BJ (cell line): ENCODE data around the gene TXNDC2. TPM values are rescaled to one million over a fixed set of nuclear protein-coding genes. Genes with fewer than 3 reads are reported as not detected.

Source experiments
- CTCF ChIA-PET: fragments of 350-600 bp; formaldehyde crosslinking; extraction: SDS; loops from one replicate; lab custom pipeline; 2021; ENCODE audit warnings: antibody characterized with exemption, inconsistent platforms; lab: Yijun Ruan, JAX
- POLR2A ChIA-PET: fragments of 300-600 bp; sonication (Branson Sonifier 250); formaldehyde crosslinking; extraction: SDS; loops from one replicate; lab custom pipeline; 2021; ENCODE audit warnings: antibody characterized with exemption; lab: Charles Lee
- DNase-seq: peaks from one replicate; pipeline ENCODE4 v3.0.0-alpha.2; 2011; ENCODE audit warnings: low read depth
- H3K27me3 ChIP-seq: 2 replicates; pipeline ENCODE4 v1.6.0; 2011; ENCODE audit warnings: low read length; ENCODE audit not compliant: control insufficient read depth, insufficient read depth
- H3K36me3 ChIP-seq: 2 replicates; pipeline ENCODE4 v1.5.1; 2011; ENCODE audit warnings: low read length; ENCODE audit not compliant: control insufficient read depth, insufficient read depth
- H3K4me3 ChIP-seq: 2 replicates; pipeline ENCODE4 v1.5.1; 2011; ENCODE audit warnings: low read depth, mild to moderate bottlenecking, control low read depth, low read length
- CTCF ChIP-seq: IDR thresholded peaks from 2 replicates; pipeline ENCODE4 v1.5.1; 2011; ENCODE audit warnings: low read depth, mild to moderate bottlenecking, control low read depth, inconsistent platforms, low read length, moderate library complexity; ENCODE audit not compliant: insufficient read depth
- polyA plus RNA-seq: library from polyadenylated mRNA; depleted of rRNA; stranded (reverse); fragments of >200 nt; gene quantifications from 2 replicates; pipeline ENCODE4 v1.2.3, GENCODE V29; 2011

Gene TXNDC2
- polyA plus RNA-seq, 1 experiment, result 0.20 TPM

- no peak for DNase-seq
- CTCF ChIA-PET, result no interaction called here
- Histone ChIP-seq H3K36me3 (peaks cover 5% of the 10 kb centered on the region), H3K27me3 (no peaks in the 10 kb centered on the region), H3K4me3 (no peak overlapping the region)
- TF ChIP-seq CTCF, result no peak
- POLR2A ChIA-PET, result no interaction called here
Observed at GRCh38 chr18:9859232-9859631, 26.5 kb upstream of the TXNDC2 start.

- H3K4me3 ChIP-seq, result no peak overlapping the region
- POLR2A ChIA-PET, result no interaction called here
- no peaks in the 10 kb centered on the region for H3K27me3 ChIP-seq
- no peak for TF ChIP-seq CTCF
- CTCF ChIA-PET, result no interaction called here
- peaks cover 5% of the 10 kb centered on the region for H3K36me3 ChIP-seq
- DNase-seq, result no peak
Observed at GRCh38 chr18:9860682-9861081, 25.1 kb upstream of the TXNDC2 start.

- ChIA-PET POLR2A (no interaction called here), CTCF (no interaction called here)
- no peak for TF ChIP-seq CTCF
- H3K4me3 ChIP-seq, result no peak overlapping the region
- H3K36me3 ChIP-seq, result peaks cover 5% of the 10 kb centered on the region
- no peaks in the 10 kb centered on the region for H3K27me3 ChIP-seq
- no peak for DNase-seq
Observed at GRCh38 chr18:9861157-9861556, 24.6 kb upstream of the TXNDC2 start.

- POLR2A ChIA-PET, result no interaction called here
- DNase-seq, result no peak
- Histone ChIP-seq H3K4me3 (no peak overlapping the region), H3K27me3 (no peaks in the 10 kb centered on the region), H3K36me3 (peaks cover 5% of the 10 kb centered on the region)
- CTCF ChIA-PET, result no interaction called here
- no peak for TF ChIP-seq CTCF
Observed at GRCh38 chr18:9861933-9862332, 23.8 kb upstream of the TXNDC2 start.

GRCh38 chr18:9862686-9863085 lies 23.1 kb upstream of the TXNDC2 start:
- no peak for DNase-seq
- H3K36me3 ChIP-seq, result peaks cover 5% of the 10 kb centered on the region
- H3K27me3 ChIP-seq, result no peaks in the 10 kb centered on the region
- no peak overlapping the region for H3K4me3 ChIP-seq
- no peak for TF ChIP-seq CTCF
- ChIA-PET POLR2A (no interaction called here), CTCF (no interaction called here)
